NCI-H1417 treated with DMSO at 0.1 percent for 48 hours (cell line): ENCODE measurements around the gene RIMS1.
"Not testable (repeated sequence)": the region's sequence is repeated elsewhere in the genome, so short reads cannot be mapped to it uniquely, and the experiment has no call there.

Experiments
- DNase-seq: peaks from one replicate; lab custom pipeline; 2025; lab: John Stamatoyannopoulos, UW

RIMS1 gene

DNA sequence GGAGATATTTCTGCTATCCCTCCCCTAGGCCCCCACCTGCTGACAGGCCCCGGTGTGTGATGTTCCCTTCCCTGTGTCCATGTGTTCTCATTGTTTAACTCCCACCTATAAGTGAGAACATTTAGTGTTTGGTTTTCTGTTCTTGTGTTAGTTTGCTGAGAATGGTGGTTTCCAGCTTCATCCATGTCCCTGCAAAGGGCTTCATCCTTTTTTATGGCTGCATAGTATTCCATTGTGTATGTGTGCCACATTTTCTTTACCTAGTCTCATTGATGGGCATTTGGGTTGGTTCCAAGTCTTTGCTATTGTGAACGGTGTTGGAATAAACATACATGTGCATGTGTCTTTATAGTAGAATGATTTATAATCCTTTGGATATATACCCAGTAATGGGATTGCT is 448.9 kb downstream of the RIMS1 start:
- not testable (repeated sequence) for DNase-seq

DNA sequence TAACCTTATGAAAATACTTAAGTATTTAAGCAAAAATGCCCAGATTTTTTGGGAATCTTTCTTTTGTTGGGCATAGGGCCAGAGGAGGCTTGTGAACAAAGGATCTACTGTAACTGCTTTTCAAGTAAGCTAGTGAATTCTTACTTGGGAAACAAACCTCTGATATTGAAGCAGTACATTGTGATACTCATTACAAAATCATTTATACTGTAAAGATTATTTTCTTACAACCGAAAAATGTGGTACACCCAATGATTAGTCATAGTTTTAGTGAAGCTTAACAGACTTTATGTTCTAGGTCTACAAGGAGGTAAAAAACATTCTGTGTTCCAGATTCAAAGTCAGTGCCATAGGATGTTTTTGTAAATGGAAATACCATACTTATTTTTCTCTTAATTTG is 462.6 kb downstream of the RIMS1 start:
- no peak for DNase-seq

DNA sequence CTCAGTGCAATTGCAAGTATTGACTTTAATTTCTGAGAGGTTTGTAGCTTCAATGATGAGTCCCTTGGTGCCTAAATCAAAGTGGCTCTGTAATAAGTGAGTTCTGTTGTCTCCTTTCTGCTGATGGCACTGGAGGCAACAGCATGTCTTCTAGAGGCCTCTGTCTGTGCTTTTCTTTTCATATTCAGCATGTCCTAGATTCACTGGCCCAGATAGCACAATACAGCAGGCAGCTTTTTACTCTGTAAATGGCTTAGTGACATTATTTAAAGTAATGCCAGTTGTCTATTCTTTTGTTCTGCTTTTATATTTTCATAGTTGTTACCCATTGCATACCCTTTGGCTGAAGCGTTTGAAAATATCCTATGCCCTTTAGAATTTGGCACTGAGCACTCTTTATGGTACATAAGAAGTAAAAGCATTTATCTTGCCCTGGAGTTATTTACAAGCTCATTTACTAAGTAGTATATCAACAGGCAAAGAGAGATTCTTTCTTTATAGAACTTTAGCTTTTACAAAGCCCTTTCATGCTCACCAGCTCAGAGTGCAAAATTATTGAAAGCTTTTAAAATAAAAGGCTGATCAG is 464.0 kb downstream of the RIMS1 start:
- no peak for DNase-seq

DNA sequence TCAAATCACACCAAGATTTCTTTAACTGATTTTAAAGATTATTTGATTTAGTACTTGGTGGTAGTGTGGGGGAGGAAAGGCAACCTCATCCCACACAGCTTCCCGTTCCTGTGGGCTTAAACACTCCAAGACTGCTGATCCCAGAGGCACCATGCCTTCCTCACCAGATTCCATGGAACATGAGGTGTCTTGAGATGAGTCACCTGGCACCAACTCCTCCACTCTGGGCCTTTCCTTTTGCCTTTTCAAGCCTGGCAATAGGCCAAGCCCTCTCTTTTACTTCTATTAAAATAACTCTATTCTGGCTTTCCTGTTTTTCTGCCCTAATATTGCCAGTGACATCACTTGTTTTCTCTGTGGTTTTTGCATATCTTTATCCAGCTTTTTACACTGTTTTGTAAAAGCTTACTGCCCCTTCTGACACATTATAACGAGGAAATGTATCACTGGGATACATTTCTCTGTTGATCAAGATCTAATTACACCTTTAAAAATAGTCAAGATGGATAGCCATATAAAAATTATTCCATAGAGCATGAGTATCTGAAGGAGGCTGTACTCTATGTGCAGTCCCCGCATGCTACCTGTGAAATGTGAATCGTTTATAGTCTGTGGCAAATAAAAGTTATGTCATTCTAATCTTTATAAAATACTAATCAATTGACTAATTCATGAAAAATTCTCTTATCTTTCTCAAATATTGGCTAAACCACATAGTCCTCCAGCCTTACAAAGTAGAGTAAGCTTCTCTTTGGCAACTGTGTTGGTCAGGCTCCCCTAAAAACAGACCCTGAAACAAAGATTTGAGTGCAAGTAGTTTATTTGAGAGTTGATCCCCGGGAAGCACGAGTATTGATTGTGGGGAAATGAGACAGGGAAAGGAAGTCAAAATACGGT is 477.7 kb downstream of the RIMS1 start:
- DNase-seq: no peak

DNA sequence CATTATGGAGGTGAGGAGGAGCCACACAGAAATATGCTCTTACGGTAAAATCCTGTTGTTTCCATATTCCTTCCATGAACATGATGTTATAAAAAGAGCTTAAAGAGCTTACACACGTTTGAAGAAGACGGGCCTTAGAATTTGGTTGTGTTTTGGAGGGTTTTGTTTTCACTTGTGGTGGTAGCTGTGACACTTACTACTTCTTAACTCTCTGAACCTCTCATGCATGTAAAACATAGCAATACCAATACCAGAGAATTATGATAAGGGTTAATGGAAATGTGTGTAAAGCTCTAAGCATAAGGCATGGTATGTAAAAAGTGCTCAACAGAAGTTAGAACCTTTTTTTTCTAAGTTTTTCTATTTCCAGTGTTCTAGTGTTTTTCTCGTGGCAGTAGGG is 479.4 kb downstream of the RIMS1 start:
- DNase-seq: no peak

DNA sequence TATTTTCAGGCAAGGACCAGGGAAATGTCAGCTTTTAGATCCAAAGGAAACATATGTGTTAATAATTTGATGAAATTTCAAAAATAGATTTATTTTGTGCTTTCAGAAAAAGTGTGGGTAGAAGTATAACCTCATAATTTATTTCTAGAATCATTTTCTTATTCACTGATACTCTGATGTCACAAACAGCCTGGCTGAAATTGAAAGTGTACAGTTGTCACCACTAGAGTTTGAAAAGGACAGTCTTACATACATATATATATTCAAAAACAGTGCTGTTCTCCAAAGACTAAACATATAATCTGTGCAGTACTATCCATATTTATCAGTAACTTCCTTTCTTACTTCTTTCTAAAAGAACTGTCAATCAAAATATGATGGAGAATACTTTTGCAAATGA is 481.1 kb downstream of the RIMS1 start:
- no peak for DNase-seq

DNA sequence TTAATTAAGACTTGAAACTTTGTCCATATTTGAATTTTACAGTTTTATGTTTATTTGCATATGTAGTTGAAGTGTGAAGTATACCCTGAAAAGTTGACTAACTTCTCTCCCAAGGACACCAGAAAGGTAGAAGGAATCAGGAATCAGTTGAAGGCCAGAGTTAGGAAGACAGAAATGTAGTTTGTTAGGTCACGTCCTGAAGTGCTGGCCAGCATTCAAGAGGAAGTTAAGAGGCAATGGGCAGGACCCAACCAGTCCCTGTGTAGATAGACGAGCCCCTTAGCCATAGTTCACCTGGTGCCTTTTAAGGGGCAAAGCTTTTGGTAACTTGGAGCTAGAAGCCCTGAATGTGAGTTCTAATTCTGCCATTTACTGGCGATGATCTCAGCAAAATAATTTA is 485.1 kb downstream of the RIMS1 start:
- no peak for DNase-seq

DNA sequence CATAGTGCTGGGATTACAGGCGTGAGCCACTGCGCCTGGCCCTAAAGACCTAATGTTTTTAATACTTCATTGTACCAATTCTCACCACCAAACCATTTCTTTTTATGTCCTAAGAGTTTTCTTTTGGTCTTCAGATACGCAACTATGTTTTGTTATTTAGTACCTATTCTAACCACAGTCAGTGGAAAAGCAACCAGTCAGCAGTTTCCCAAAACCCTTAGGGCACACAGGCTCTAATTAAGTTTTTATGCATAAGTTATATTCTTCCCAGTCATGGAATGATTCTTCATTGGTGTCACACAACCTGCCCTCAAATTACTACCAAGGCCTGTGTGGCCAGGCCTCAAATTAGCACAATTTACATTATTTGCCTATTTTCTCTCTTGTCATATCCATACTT is 487.8 kb downstream of the RIMS1 start:
- no peak for DNase-seq

DNA sequence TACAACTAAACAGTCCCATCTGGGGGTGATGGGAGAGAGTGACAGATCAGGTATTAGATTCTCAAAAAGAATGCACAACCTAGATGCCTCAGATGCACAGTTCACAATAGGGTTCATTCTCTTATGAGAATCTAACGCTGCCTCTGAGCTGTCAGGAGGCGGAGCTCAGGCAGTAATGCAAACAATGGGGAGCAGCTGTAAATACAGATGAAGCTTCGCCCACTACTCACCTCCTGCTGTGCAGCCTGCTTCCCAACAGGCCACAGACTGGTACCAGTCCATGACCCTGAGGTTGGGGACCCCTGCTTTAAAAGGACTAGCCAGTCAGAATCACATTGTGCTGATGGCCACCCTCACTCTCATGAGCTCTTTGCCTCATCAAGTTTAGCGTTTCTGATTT is 488.5 kb downstream of the RIMS1 start:
- DNase-seq: peak; percentile 12

DNA sequence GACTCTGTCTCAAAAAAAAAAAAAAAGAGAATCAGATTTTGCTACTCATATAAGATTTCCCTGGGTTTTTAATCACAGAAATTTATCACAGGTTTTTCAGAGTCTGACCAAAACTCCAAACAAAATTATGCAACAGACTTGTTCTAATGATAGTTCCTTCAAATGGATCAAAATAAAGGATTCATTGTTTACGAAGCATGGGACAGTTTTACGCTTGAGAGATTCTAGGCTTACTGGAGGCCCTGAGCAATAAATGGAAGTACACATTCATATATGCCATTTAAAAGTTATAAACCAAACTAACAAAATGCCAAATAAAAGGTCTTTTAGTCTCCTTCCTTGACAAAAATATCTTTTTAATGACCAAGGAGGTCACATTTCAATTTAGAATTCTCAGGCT is 490.4 kb downstream of the RIMS1 start:
- DNase-seq: no peak

DNA sequence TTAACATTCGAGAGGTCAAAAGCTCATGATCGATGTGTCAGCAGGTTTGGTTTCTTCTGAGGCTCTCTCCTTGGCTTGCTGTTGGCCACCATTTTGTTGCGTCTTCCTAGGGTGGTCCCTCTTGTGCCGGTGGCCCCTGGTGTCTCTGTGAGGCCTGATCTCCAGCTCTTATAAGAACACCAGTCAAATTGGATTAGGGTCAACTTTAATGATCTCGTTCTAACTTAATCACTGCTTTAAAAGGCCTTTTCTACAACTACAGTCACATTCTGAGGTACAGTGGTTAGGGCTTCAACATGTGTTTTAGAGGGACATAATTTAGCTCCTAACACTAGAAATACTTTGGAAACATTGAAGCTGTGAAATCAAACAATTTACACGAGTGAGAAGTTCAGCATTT is 494.7 kb downstream of the RIMS1 start:
- no peak for DNase-seq

DNA sequence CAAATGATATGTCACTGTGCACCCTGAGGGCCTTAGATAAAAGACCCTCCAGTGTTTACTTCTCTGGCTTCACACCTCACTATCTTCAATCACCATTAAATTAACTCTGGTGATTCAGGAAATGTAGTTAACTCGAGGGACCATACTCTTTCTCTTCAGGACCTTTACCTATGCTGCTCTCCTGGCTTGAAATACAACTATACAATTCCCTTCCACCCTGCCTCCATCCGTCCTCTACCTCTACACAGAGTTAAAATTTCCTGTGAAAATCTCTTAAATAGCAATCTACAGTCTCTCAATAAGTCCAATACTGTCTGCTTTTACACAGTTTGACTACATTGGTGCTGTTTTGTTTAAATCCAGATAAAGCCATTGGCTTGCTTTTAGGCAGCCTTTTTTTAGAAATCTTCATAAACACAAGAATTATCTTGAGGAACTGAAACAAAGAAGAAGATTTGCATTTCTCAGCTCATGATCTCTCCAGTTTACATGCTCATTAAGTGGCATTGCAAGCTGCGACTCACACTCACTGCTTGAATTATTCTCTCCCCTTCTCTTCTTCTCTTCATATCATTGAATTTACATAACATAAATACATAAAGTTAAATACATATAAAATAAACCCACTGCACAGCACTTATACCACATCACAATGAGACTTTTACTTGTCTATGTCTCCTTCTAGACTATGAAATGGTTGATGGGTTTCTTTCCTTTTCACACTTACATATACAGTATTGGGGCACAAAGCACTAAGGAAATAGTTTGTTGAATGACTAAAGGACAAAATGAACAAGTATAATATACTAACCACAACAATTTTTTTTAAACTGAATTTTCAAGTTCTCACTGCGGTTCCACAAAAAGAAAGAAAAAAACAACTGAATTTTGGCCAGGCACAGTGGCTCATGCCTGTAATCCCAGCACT is 496.5 kb downstream of the RIMS1 start:
- DNase-seq: no peak

DNA sequence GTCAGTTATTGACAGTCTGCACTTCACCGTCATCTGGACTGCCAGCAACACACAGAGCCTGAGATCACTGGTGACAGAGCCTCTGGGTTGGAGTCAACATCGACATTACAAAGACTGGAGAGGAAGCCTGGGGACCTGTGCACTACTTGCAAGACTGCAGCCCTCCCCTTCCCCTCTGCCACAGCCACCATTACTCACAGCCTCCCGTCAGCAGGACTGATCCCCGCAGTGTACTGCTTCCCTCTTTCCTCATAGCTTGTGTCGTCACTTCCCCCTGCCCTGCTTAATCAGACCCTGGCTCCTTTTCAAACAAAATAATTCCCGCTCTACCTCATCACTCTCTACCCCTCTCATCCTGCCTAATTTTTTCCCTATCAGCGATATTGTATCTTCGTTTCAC is 500.0 kb downstream of the RIMS1 start:
- DNase-seq: no peak

DNA sequence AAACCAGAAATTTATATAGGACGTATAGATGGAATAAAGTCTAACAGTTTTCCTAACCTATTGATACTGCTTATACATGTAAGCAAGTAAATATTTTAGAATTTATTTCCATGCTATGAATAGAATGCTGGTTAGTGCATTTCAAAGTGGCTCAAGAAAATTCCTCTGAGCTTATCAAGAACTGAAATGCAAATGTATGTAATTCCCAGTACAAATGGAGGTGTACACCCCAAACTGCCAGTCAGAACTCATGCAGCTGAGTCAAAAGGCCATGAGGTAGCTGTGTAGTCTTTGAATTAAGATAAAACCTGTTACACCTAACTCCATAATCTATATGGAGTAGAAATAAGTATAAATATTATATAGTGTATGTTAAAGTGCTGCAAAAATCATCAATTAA is 503.3 kb downstream of the RIMS1 start:
- no peak for DNase-seq

DNA sequence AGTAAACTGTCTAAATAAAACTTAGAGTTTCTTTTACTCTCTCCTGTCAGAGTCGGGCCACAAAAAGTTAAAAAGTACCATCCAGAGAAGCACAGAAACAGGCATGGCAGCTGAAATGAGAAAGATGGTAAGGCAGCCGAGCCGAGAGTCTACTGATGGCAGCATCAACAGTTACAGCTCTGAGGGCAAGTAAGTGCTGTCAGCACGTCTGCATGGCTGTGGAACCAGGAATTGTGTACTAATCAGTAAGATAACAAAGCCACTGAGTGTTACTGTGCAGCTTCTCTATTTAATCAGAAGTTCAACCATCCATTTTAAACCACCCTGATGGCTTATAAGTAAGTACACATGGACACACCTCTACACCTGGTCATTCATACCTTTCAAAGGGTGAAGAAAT is 504.2 kb downstream of the RIMS1 start:
- no peak for DNase-seq

DNA sequence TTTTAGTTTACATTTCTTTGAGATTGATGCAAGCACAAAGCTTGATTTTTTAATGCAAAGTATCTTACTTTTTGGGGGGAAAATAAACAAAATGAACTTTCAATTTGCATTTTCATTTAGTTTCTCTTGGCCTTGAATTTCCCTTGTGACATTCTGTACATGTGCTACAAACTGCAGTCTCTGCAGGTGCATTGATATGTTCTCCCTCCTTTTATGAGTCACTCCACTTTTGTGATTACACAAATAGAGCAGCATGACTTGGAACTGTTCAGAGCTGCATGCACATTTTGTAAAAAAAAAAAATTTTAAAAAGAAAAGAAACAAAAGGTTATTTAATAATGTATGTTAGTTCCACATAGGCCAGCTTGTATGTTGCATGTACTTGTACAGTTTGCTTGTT is 515.5 kb downstream of the RIMS1 start:
- no peak for DNase-seq

DNA sequence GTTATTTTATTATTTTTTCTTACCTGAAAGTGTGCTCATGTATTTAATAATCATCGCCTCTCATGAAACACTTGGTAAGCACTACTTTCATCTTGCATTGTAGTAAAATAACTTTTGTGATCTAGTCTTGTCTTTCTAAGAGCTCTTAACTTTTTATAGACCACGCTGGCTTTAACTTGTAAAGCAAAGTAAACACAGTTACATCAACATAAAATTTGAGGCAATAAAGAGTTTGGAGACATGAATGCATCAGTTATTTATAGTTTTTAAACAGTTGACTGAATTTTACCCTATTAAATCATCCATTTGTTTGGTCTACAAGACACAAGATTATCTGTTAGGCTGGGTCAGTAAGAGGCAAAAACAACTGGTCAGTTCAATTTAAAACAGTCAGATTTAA is 517.1 kb downstream of the RIMS1 start:
- DNase-seq: no peak

DNA sequence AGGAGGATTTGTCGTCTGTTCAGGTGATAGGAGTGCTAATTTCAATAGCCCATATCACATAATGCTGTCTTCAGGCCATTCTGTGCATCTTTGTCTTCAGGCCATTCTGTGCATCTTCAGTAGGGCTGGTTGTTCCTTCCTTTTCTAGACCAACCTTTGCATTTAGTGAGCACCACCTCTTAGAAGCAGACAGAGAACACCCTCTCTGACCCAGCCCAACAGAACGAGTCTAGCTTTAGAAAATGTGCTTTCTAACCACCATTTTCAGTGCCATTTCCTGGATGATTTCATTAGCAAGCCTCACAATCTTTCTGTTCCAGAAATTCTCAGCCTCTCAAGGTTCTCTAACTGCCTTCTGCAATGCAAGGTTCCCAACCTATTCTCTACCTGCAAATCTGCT is 520.2 kb downstream of the RIMS1 start:
- no peak for DNase-seq

DNA sequence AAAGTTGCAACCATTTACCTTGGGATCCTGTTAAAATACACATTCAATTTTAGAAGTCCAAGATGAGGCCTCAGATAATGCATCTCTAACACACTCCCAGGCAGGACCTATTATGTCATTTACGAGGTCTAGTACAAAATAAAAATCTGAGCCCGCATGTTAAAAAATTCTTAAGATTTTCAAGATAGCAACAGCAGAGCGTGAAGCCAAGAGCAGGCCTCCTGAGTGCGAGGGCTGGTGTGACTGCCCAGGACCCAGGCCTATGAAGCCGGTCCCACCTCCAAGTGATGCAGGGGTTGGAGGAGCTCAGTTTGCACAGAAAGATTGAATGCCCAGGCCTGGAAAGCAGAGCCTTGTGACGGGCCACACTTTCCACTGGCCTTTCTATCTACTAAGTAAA is 524.4 kb downstream of the RIMS1 start:
- no peak for DNase-seq

DNA sequence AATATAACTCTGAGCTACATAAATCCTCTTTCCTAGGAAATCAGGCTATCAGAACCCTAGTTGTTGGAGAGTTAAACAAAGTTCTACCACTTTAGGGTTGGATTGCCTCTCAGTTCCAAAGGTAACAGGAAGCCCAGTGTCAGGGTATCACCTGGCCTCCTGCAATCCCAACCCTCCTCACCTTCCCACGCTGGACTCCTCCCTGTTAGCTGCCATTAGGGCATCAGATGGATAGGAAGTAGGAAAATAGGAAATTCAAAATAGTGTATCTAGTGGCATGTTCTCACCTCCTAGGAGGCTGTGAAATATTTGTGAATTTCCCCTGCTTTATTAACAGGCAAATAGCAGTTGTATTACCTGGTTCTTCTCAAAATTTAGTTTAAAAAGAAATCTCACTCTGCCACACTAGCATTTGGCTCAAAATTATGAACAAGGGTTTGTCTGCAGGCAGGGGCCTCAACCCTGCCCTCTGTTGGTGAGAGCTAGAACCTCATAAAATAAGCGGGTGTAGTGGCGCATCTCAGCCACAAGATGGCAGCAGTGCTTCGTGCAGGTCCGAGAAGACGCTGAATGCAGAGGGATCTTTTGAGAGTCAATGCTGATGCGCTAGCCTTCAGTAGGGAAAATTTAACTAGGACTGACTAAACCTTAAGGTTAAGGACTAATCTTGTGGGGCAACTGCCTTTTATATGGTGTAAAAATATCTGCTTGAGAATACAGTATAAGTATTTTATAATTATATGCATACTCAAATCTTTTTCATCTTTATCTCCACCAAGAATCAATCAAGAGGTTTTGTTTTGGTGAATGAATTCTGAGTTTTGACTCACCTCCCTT is 525.7 kb downstream of the RIMS1 start:
- peak; percentile 54 for DNase-seq

DNA sequence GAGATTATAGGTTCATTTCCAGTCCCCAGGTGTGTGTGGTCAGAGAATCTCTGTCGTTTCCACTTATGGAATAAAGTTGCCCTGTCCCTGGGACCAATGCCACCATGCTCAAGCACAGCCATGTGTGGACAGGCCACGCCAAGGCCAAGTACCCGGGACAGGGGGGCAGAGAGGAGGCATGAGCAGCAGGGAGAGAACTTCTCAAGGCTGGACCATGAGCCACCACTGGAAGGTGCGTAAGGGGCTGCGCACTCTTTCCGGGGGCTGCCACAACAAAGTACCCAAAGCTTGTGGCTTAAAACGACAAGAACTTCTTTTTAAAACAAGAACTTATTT is 526.3 kb downstream of the RIMS1 start:
- DNase-seq: no peak

DNA sequence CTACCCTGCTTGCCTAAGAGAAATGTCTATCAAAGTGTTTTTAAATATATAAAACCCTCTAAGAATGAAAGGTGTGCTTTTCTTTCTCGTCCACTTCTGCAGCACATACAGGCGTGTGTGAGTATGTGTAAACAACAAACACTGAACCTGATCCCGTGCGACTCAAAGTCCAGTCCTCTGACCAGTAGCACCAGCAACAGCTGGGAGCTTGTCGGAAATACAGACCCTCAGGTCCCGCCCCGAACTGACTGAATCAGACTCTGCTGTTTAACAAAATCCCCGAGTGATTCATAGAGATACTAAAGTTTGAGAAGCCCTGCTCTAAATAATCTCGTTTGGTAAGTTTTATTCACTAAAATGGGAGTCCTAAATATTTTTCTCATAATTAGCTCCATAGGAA is 527.5 kb downstream of the RIMS1 start:
- DNase-seq: no peak
